RPMI8226 (cell line): ENCODE measurements around the gene IGF2BP3.
"Not testable (repeated sequence)": the region's sequence is repeated elsewhere in the genome, so short reads cannot be mapped to it uniquely, and the experiment has no call there.

Experiments used
- DNase-seq: peaks from one replicate; pipeline ENCODE4 v3.0.0-alpha.2; 2015

The IGF2BP3 gene

GRCh38 chr7:23419160-23419559, 51.1 kb downstream of the IGF2BP3 start:
- no peak for DNase-seq

- peak; percentile 71 for DNase-seq
These were observed 52.2 kb downstream of the IGF2BP3 start for GRCh38 chr7:23418046-23418445.

GRCh38 chr7:23415198-23415597, 55.1 kb downstream of the IGF2BP3 start:
- DNase-seq, result no peak

GRCh38 chr7:23410446-23411183, 59.7 kb downstream of the IGF2BP3 start:
- no peak for DNase-seq

- not testable (repeated sequence) for DNase-seq
These were observed 63.7 kb downstream of the IGF2BP3 start for GRCh38 chr7:23406564-23406963.

GRCh38 chr7:23405240-23405618, 65.1 kb downstream of the IGF2BP3 start:
- DNase-seq, result no peak

GRCh38 chr7:23404546-23405239, 65.6 kb downstream of the IGF2BP3 start:
- no peak for DNase-seq

GRCh38 chr7:23403970-23404369, 66.3 kb downstream of the IGF2BP3 start:
- no peak for DNase-seq

GRCh38 chr7:23398090-23398489, 72.2 kb downstream of the IGF2BP3 start:
- DNase-seq, result not testable (repeated sequence)

GRCh38 chr7:23397241-23397640, 73.0 kb downstream of the IGF2BP3 start:
- no peak for DNase-seq

- no peak for DNase-seq
These were observed 73.9 kb downstream of the IGF2BP3 start for GRCh38 chr7:23396222-23397015.

GRCh38 chr7:23394488-23395171, 75.7 kb downstream of the IGF2BP3 start:
- no peak for DNase-seq

GRCh38 chr7:23393636-23394035, 76.7 kb downstream of the IGF2BP3 start:
- no peak for DNase-seq

GRCh38 chr7:23389701-23390100, 80.6 kb downstream of the IGF2BP3 start:
- DNase-seq, result no peak

- DNase-seq, result no peak
These were observed 82.7 kb downstream of the IGF2BP3 start for GRCh38 chr7:23387583-23387982.

- no peak for DNase-seq
These were observed 85.2 kb downstream of the IGF2BP3 start for GRCh38 chr7:23385140-23385539.

GRCh38 chr7:23383225-23383624, 87.1 kb downstream of the IGF2BP3 start:
- no peak for DNase-seq

GRCh38 chr7:23380961-23381360, 89.3 kb downstream of the IGF2BP3 start:
- DNase-seq, result no peak

GRCh38 chr7:23380556-23380955, 89.7 kb downstream of the IGF2BP3 start:
- DNase-seq, result no peak

- no peak for DNase-seq
These were observed 91.3 kb downstream of the IGF2BP3 start for GRCh38 chr7:23378996-23379395.

GRCh38 chr7:23377134-23377533, 93.2 kb downstream of the IGF2BP3 start:
- DNase-seq, result no peak

GRCh38 chr7:23373151-23374004, 96.9 kb downstream of the IGF2BP3 start:
- no peak for DNase-seq
